Measurements from ENCODE around the gene KRT20. TPM values are rescaled to one million over a fixed set of nuclear protein-coding genes. Genes with fewer than 3 reads are reported as not detected.

KRT20 gene
- total RNA-seq, 2 experiments from 2014 or later: not detected

DNA sequence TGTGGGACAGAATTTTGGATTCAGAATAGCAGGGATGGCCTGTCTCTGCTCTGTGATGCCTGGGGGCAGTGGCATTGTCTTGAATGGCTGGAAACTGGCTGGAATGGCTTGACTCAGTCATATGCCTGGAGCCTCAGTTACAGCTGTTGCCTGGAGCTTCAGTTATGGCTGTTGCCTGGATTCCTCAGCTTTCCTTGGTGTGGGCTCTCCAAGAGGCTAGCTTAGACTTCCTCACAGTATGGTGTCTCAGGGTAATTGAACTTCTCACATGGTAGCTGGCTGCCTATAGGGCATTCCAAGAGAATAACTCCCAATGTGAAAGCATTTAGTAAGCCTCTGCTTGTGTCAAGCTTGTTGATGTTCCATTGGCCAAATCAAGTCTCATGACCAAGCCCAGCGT, 31.3 kb upstream of the KRT20 start:
- DNase-seq (ENCODE audit: low spot score): no peak
- Histone ChIP-seq H3K79me2 (ENCODE audit: insufficient read depth, low read depth, low read length) (no peaks in the 10 kb centered on the region), H4K20me1 (ENCODE audit: insufficient read depth, low read length) (no peaks in the 10 kb centered on the region), H3K4me3 (ENCODE audit: low read depth, low read length, poor library complexity, severe bottlenecking) (no peak overlapping the region), H3K4me1 (ENCODE audit: insufficient read depth, low read length, poor library complexity, severe bottlenecking) (no peaks in the 10 kb centered on the region), H3K9me3 (ENCODE audit: low read length) (no peaks in the 10 kb centered on the region), H3K27ac (ENCODE audit: low read depth, low read length, poor library complexity, severe bottlenecking) (no peak overlapping the region), H3K9me2 (ENCODE audit: insufficient read depth, low read length) (no peaks in the 10 kb centered on the region), H3K36me3 (ENCODE audit: insufficient read depth, low read length) (no peaks in the 10 kb centered on the region), H2AFZ (ENCODE audit: low read length) (no peak overlapping the region), H3K4me2 (ENCODE audit: low read length) (no peak overlapping the region)
- ChIA-PET POLR2A (no interaction called here), CTCF (ENCODE audit: unreplicated experiment) (no interaction called here)
- intact Hi-C loops (cut with micrococcal nuclease; ENCODE audit: unreplicated experiment): no loop called here
- no TSS peak for BruUV-seq (replicated peaks)
- no peak for TF ChIP-seq CTCF (conservative IDR thresholded peaks at IDR 0.05; ENCODE audit: low read length)
- no peak for TF ChIP-seq EZH2phosphoT487 (IDR thresholded peaks at IDR 0.05; ENCODE audit: borderline replicate concordance, low read depth, low read length)

- POLR2A ChIA-PET: no interaction called here
- Histone ChIP-seq H4K20me1 (ENCODE audit: insufficient read depth, low read length) (no peaks in the 10 kb centered on the region), H3K4me2 (ENCODE audit: low read length) (no peak overlapping the region), H3K4me1 (ENCODE audit: insufficient read depth, low read length, poor library complexity, severe bottlenecking) (no peaks in the 10 kb centered on the region), H3K36me3 (ENCODE audit: insufficient read depth, low read length) (no peaks in the 10 kb centered on the region), H3K9me2 (ENCODE audit: insufficient read depth, low read length) (no peaks in the 10 kb centered on the region), H3K4me3 (ENCODE audit: low read depth, low read length, poor library complexity, severe bottlenecking) (no peak overlapping the region), H3K9me3 (ENCODE audit: low read length) (no peaks in the 10 kb centered on the region), H2AFZ (ENCODE audit: low read length) (no peak overlapping the region), H3K27ac (ENCODE audit: low read depth, low read length, poor library complexity, severe bottlenecking) (no peak overlapping the region), H3K79me2 (ENCODE audit: insufficient read depth, low read depth, low read length) (no peaks in the 10 kb centered on the region)
- CTCF ChIA-PET (ENCODE audit: unreplicated experiment): no interaction called here
- intact Hi-C loops (cut with micrococcal nuclease; ENCODE audit: unreplicated experiment): no loop called here
- DNase-seq (ENCODE audit: low spot score): no peak
- TF ChIP-seq EZH2phosphoT487 (IDR thresholded peaks at IDR 0.05; ENCODE audit: borderline replicate concordance, low read depth, low read length): no peak
- TF ChIP-seq CTCF (conservative IDR thresholded peaks at IDR 0.05; ENCODE audit: low read length): no peak
- BruUV-seq (replicated peaks): no TSS peak
These were observed 30.7 kb upstream of the KRT20 start for GRCh38 chr17:40915721-40916256.

DNA sequence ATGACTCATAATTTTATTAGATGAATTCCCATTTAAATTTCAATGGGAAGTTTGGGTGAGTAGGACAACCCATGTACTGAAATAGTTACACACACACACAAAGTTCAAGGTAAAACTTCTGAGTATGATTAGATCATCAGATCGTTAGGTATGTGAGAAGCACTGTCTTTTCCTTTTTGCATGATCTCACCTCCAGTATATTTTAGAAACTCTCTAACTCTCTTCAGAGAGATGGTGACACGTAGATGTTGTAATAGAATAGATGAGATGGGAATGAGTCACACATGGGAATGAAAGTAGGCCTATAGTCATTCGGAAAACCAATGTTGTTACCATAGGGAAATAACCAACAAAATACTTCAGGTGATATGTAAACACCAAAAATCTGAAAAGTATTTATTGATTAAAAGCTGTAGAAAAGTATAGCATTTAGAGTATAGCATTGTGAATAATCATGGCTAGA, 30.2 kb upstream of the KRT20 start:
- CTCF ChIA-PET (ENCODE audit: unreplicated experiment): no interaction called here

More for the DNA sequence above, 30.2 kb upstream of the KRT20 start:
- TF ChIP-seq CTCF (conservative IDR thresholded peaks at IDR 0.05; ENCODE audit: low read length): no peak
- TF ChIP-seq EZH2phosphoT487 (IDR thresholded peaks at IDR 0.05; ENCODE audit: borderline replicate concordance, low read depth, low read length): no peak
- Histone ChIP-seq H3K27ac (ENCODE audit: low read depth, low read length, poor library complexity, severe bottlenecking) (no peak overlapping the region), H2AFZ (ENCODE audit: low read length) (no peak overlapping the region), H4K20me1 (ENCODE audit: insufficient read depth, low read length) (no peaks in the 10 kb centered on the region), H3K79me2 (ENCODE audit: insufficient read depth, low read depth, low read length) (no peaks in the 10 kb centered on the region), H3K9me2 (ENCODE audit: insufficient read depth, low read length) (no peaks in the 10 kb centered on the region), H3K4me2 (ENCODE audit: low read length) (no peak overlapping the region), H3K9me3 (ENCODE audit: low read length) (no peaks in the 10 kb centered on the region), H3K4me1 (ENCODE audit: insufficient read depth, low read length, poor library complexity, severe bottlenecking) (no peaks in the 10 kb centered on the region), H3K4me3 (ENCODE audit: low read depth, low read length, poor library complexity, severe bottlenecking) (no peak overlapping the region), H3K36me3 (ENCODE audit: insufficient read depth, low read length) (no peaks in the 10 kb centered on the region)
- no peak for DNase-seq (ENCODE audit: low spot score)
- POLR2A ChIA-PET: no interaction called here
- BruUV-seq (replicated peaks): no TSS peak
- intact Hi-C loops (cut with micrococcal nuclease; ENCODE audit: unreplicated experiment): no loop called here
